OCI-LY3 (cell line): Measurements from ENCODE around the gene PPP2R2C.

Experiments
- H2AFZ ChIP-seq: fragments of 200-600, 300-600 bp; shearing (Covaris generic); 2 replicates; pipeline ENCODE4 v1.6.0; 2014; ENCODE audit warnings: antibody characterized with exemption, low read depth, low read length
- H3K27ac ChIP-seq: fragments of 200-600, 300-600 bp; sonication (generic); 2 replicates; pipeline ENCODE4 v1.5.1; 2014; ENCODE audit warnings: mild to moderate bottlenecking, low read length, moderate library complexity, mixed read lengths
- H3K27me3 ChIP-seq: fragments of 200-600, 300-600 bp; sonication (generic); 2 replicates; pipeline ENCODE4 v1.6.1; 2014; ENCODE audit warnings: low read depth, low read length, mixed read lengths
- H3K36me3 ChIP-seq: fragments of 200-600, 300-600 bp; sonication (generic); replicated peaks from 2 replicates; pipeline ENCODE3; 2014; ENCODE audit warnings: low read depth, low read length, mixed read lengths
- H3K4me1 ChIP-seq: fragments of 300-600, 200-600 bp; sonication (generic); 2 replicates; pipeline ENCODE4 v1.6.1; 2014; ENCODE audit warnings: low read length, mixed read lengths
- H3K4me2 ChIP-seq: fragments of 200-600, 300-600 bp; sonication (generic); 2 replicates; pipeline ENCODE4 v1.6.1; 2014; ENCODE audit warnings: low read length, mixed read lengths
- H3K4me3 ChIP-seq: fragments of 300-600, 200-600 bp; sonication (generic); 2 replicates; pipeline ENCODE4 v1.5.1; 2014; ENCODE audit warnings: antibody characterized with exemption, mild to moderate bottlenecking, low read length, moderate library complexity
- H3K79me2 ChIP-seq: fragments of 300-600, 200-600 bp; shearing (Covaris generic); 2 replicates; pipeline ENCODE4 v1.6.1; 2014; ENCODE audit warnings: mild to moderate bottlenecking, low read length, mixed read lengths
- H3K9ac ChIP-seq: fragments of 300-600, 200-600 bp; shearing (Covaris generic); 2 replicates; pipeline ENCODE4 v1.6.0; 2014; ENCODE audit warnings: mild to moderate bottlenecking, low read length, moderate library complexity
- H3K9me3 ChIP-seq: fragments of 200-600, 300-600 bp; shearing (Covaris generic); 2 replicates; pipeline ENCODE4 v1.6.1; 2014; ENCODE audit warnings: low read length, mixed read lengths; ENCODE audit not compliant: insufficient read depth
- H4K20me1 ChIP-seq: fragments of 200-600, 300-600 bp; sonication (generic); 2 replicates; pipeline ENCODE4 v1.6.1; 2016; ENCODE audit warnings: low read length, mixed read lengths; ENCODE audit not compliant: insufficient read depth
- EZH2phosphoT487 ChIP-seq: fragments of 200-600 bp; shearing (Covaris generic); IDR thresholded peaks from 2 replicates; pipeline ENCODE4 v1.6.1; 2018; ENCODE audit warnings: antibody characterized with exemption, mixed run types, low read depth
- TF ChIP-seq, protein P1 (sequence below): fragments of 200-600, 300-600 bp; sonication (generic); IDR thresholded peaks from 2 replicates; pipeline ENCODE4 v1.5.1; 2014; ENCODE audit warnings: antibody characterized with exemption, low read length, low read depth

PPP2R2C gene

DNA sequence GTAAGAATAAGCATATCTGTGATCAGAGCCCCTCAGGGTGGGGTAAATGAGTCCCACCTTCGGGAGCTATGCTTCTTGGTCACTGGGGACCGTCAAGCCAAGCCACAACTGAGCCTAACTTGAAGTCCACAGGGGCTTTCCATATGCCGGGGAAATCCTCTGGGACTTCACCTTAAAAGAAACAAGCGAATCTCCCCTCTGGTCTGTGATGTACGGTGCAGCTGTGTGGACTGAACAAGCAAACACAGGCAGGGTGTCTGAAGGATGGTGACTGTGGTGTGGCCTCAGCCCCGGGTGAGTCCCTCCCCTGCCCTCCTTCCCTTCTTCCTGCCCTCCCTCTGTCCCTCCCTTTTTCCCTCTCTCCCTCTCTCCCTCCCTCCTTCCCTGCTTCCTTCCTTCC is 29.7 kb upstream of the PPP2R2C start:
- no peak overlapping the region for H2AFZ ChIP-seq
- no peaks in the 10 kb centered on the region for H3K9me3 ChIP-seq
- no peaks in the 10 kb centered on the region for H3K79me2 ChIP-seq
- H3K36me3 ChIP-seq = no peaks in the 10 kb centered on the region
- no peak for TF ChIP-seq EZH2phosphoT487
- TF ChIP-seq, protein P1, sequence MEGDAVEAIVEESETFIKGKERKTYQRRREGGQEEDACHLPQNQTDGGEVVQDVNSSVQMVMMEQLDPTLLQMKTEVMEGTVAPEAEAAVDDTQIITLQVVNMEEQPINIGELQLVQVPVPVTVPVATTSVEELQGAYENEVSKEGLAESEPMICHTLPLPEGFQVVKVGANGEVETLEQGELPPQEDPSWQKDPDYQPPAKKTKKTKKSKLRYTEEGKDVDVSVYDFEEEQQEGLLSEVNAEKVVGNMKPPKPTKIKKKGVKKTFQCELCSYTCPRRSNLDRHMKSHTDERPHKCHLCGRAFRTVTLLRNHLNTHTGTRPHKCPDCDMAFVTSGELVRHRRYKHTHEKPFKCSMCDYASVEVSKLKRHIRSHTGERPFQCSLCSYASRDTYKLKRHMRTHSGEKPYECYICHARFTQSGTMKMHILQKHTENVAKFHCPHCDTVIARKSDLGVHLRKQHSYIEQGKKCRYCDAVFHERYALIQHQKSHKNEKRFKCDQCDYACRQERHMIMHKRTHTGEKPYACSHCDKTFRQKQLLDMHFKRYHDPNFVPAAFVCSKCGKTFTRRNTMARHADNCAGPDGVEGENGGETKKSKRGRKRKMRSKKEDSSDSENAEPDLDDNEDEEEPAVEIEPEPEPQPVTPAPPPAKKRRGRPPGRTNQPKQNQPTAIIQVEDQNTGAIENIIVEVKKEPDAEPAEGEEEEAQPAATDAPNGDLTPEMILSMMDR = no peak
- H3K4me3 ChIP-seq = no peak overlapping the region
- no peak overlapping the region for H3K9ac ChIP-seq
- no peak overlapping the region for H3K4me2 ChIP-seq
- H3K27ac ChIP-seq = no peak overlapping the region
- H4K20me1 ChIP-seq = no peaks in the 10 kb centered on the region
- peaks cover 3% of the 10 kb centered on the region; the same call in 1 of the 2 replicates for H3K27me3 ChIP-seq
- H3K4me1 ChIP-seq = no peaks in the 10 kb centered on the region

DNA sequence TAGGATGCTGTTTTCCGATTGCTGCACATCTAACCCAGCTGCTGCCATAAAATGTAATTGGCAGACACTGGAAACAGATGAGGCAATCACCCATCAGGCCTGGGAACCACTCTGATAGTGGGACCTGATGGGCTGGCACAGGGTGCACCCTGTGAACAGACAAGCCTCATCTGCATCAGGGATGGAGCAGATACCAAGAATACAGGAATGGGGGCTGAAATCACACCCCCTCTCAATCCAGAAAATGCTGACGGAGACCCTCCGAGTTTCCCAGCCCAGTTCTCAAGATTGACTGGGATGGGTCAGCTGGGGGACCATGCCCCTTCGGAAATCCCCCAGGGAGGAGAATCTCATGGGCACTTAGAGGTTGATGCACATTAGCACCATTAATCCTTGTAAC is 28.8 kb upstream of the PPP2R2C start:
- no peak overlapping the region for H3K27ac ChIP-seq
- no peaks in the 10 kb centered on the region for H4K20me1 ChIP-seq
- H3K36me3 ChIP-seq = no peaks in the 10 kb centered on the region
- no peak for TF ChIP-seq EZH2phosphoT487
- TF ChIP-seq, protein P1 = no peak
- no peak overlapping the region for H3K4me2 ChIP-seq
- H3K79me2 ChIP-seq = no peaks in the 10 kb centered on the region
- H3K9ac ChIP-seq = no peak overlapping the region
- H3K27me3 ChIP-seq = peaks cover 3% of the 10 kb centered on the region; the same call in 1 of the 2 replicates
- no peaks in the 10 kb centered on the region for H3K4me1 ChIP-seq
- H3K9me3 ChIP-seq = no peaks in the 10 kb centered on the region
- H2AFZ ChIP-seq = no peak overlapping the region
- H3K4me3 ChIP-seq = no peak overlapping the region

DNA sequence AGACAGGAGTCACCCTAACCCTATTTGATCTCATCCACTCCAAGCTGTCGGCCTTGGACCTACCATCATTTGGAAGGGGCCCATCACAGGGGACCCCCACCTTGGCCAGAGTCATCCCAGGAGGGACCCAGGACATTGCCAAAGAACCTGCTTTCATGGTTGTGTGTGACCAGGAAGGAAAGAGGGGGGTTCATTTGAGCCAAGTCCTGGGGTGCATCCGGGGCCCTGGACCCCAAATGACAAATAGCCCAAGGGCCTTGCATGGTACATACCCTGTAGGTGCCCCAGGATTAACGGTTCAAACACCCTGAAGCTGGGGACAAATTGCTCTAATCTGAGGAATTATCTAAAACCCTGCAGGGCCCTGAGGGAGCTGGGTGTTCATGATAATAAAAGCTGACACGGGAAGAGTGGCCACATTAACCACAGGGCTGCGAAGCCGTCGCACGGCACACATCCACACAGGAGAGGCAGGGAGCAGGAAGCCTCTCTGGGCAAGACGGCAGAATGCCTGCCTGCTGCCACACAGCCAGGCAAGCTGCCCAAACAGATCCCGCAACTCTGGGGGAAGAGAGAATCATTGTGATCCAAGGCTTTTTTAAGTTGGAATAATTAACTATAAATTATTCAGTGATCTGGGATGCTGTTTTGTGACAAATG is 28.2 kb upstream of the PPP2R2C start:
- TF ChIP-seq, protein P1 = no peak
- TF ChIP-seq EZH2phosphoT487 = no peak
- Histone ChIP-seq H3K27me3 (peaks cover 3% of the 10 kb centered on the region; the same call in 1 of the 2 replicates), H3K79me2 (no peaks in the 10 kb centered on the region)

DNA sequence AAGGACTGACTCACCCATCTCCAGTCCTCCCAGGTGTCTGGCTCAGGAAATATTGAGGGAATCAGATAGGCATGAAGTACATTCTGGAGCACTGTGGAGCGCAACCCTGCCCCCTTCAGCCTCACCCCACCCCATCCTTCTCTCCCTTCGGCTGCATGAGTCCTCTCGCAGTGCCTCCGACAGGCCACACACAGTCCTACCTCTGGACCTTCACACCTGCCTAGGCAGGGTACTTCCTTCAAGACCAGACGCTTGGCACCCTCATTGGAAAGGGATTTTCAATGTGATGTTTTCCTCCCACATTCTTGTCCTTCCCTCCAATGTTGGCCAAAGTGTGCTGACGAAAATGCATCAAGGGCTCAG is 26.8 kb upstream of the PPP2R2C start:
- TF ChIP-seq EZH2phosphoT487 = no peak
- TF ChIP-seq, protein P1 = no peak
- no peaks in the 10 kb centered on the region for H4K20me1 ChIP-seq
- H3K9ac ChIP-seq = no peak overlapping the region
- H3K27ac ChIP-seq = no peak overlapping the region
- H3K79me2 ChIP-seq = no peaks in the 10 kb centered on the region
- H3K4me3 ChIP-seq = no peak overlapping the region
- H3K4me1 ChIP-seq = no peaks in the 10 kb centered on the region
- H3K9me3 ChIP-seq = no peaks in the 10 kb centered on the region
- H3K36me3 ChIP-seq = no peaks in the 10 kb centered on the region
- no peak overlapping the region for H3K4me2 ChIP-seq
- H3K27me3 ChIP-seq = peaks cover 3% of the 10 kb centered on the region; the same call in 1 of the 2 replicates
- no peak overlapping the region for H2AFZ ChIP-seq

More for the DNA sequence above, 28.2 kb upstream of the PPP2R2C start:
- Histone ChIP-seq H3K36me3 (no peaks in the 10 kb centered on the region), H3K27ac (no peak overlapping the region), H2AFZ (no peak overlapping the region), H3K4me2 (no peak overlapping the region), H3K9me3 (no peaks in the 10 kb centered on the region), H3K9ac (no peak overlapping the region), H4K20me1 (no peaks in the 10 kb centered on the region), H3K4me3 (no peak overlapping the region), H3K4me1 (no peaks in the 10 kb centered on the region)
